ENCODE measurements around the gene POTEB.
"Not testable (repeated sequence)": the region's sequence is repeated elsewhere in the genome, so short reads cannot be mapped to it uniquely, and the experiment has no call there.

The POTEB gene

GRCh38 chr15:21877635-21878034 is at the start of gene POTEB:
Gene POTEB, minus strand, starts transcription at chr15:21877735. Its CDS starts 489 bp downstream, at chr15:21877246.
- not testable (repeated sequence) for DNase-seq

GRCh38 chr15:21890955-21891354 is 13.4 kb upstream of the POTEB start:
- DNase-seq = not testable (repeated sequence)

- not testable (repeated sequence) for DNase-seq
These were observed 12.0 kb upstream of the POTEB start for GRCh38 chr15:21889542-21889941.

GRCh38 chr15:21838831-21839230 is 38.7 kb downstream of the POTEB start:
- not testable (repeated sequence) for DNase-seq
